GM12864 (cell line): Measurements from ENCODE around the gene TTF2.
"Not testable (repeated sequence)": the region's sequence is repeated elsewhere in the genome, so short reads cannot be mapped to it uniquely, and the experiment has no call there.

Experiments used
- DNase-seq: peaks from one replicate; pipeline ENCODE4 v3.0.0-alpha.2; 2011; ENCODE audit warnings: low read depth
- H3K4me3 ChIP-seq: 2 replicates; pipeline ENCODE4 v1.5.1; 2011; ENCODE audit warnings: mild to moderate bottlenecking, low read depth, low read length, control low read depth
- TF ChIP-seq, protein P1 (sequence below): IDR thresholded peaks from 2 replicates; pipeline ENCODE4 v1.5.1; 2011; ENCODE audit warnings: low read depth, mild to moderate bottlenecking, moderate library complexity, low read length, control low read depth, inconsistent platforms; ENCODE audit errors: missing control alignments

The TTF2 gene

GRCh38 chr1:117117697-117118096 is 57.6 kb downstream of the TTF2 start:
- TF ChIP-seq, protein P1, sequence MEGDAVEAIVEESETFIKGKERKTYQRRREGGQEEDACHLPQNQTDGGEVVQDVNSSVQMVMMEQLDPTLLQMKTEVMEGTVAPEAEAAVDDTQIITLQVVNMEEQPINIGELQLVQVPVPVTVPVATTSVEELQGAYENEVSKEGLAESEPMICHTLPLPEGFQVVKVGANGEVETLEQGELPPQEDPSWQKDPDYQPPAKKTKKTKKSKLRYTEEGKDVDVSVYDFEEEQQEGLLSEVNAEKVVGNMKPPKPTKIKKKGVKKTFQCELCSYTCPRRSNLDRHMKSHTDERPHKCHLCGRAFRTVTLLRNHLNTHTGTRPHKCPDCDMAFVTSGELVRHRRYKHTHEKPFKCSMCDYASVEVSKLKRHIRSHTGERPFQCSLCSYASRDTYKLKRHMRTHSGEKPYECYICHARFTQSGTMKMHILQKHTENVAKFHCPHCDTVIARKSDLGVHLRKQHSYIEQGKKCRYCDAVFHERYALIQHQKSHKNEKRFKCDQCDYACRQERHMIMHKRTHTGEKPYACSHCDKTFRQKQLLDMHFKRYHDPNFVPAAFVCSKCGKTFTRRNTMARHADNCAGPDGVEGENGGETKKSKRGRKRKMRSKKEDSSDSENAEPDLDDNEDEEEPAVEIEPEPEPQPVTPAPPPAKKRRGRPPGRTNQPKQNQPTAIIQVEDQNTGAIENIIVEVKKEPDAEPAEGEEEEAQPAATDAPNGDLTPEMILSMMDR, result no peak
- H3K4me3 ChIP-seq, result no peak overlapping the region
- no peak for DNase-seq

DNA sequence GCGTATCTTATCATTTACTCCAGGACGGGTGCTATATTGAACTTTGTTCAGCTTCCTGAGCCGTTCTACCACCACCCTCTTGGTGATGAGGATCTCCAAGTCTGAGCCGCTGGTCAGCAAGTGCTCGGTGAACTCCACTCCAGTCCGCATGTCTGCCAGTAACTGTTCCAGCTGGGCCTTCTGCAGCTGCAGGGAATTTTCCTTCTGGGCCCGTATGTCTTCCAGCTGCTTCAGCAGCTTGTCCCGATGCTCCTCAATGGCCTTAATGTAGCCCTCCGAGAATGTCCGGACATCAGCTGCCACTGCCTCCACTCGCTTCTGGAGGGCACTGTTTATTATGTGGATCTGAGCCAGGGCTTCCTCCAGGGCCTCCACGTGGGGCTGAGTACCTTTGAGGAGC is 58.0 kb downstream of the TTF2 start:
- H3K4me3 ChIP-seq, result no peak overlapping the region
- TF ChIP-seq, protein P1, result no peak
- no peak for DNase-seq

DNA sequence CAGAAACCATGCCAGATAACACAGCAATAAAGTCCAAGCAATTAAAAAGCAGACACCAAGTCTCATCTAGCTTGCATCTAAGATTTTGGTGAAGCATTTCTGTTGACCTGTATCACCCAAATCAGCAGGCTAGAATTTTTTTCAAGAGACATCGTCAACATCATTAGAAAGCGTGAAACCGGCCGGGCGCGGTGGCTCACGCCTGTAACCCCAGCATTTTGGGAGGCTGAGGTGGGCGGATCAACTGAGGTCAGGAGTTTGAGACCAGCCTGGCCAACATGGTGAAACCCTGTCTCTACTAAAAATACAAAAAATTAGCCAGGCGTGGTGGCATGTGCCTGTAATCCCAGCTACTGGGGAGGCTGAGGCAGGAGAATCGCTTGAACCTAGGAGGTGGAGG is 59.0 kb downstream of the TTF2 start:
- DNase-seq, H3K4me3 ChIP-seq: not testable (repeated sequence)

DNA sequence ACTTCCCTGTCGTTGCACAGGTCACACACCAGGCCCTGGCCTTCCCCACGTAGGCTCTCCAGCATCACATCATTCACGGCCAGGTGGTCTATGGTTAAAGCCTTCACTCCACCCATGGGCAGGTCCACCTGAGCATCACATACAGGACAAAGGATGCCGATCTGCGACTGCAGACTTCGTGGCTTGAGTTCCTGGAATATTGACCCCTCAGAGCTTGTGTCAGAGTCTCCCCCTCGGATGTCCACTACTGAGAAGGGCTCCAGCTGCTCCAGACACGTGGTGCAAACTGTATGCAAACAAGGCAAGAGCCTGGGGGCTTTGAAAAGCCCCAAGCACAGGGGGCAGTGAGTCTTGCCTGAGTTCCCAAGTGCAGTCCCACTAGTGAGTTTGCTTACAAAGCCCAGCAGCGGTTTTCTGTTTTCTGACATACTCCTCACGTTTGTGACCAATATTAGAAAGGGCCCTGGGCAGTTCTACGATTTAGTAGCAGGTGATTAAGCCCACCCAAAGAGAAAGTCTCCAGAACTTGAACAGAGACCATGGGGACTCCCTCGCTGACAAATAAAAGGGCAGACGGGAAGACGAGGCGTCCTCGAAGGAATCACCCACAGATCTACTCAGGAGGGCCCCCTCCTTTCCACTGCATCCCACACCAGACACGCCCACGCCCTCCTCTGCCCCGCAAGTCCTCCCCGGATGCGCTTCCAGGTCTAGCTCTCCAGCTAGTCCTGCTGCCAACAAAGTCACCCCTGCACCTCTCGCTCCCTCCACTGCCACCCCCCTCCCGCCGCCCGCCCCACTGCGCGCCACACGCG is 60.9 kb downstream of the TTF2 start:
- H3K4me3 ChIP-seq, result peak overlapping the region; percentile 62
- DNase-seq, result no peak
- TF ChIP-seq, protein P1, result no peak

GRCh38 chr1:117121589-117122329 is 61.6 kb downstream of the TTF2 start, which contains the start of gene TRIM45:
TRIM45 (minus strand) TSS chr1:117121749; CDS start chr1:117121201, 548 bp downstream.
- TF ChIP-seq, protein P1, result peak; percentile 65
- peak; percentile 56 for DNase-seq
- peak within 1 kb of the TSS; percentile 62 for H3K4me3 ChIP-seq

DNA sequence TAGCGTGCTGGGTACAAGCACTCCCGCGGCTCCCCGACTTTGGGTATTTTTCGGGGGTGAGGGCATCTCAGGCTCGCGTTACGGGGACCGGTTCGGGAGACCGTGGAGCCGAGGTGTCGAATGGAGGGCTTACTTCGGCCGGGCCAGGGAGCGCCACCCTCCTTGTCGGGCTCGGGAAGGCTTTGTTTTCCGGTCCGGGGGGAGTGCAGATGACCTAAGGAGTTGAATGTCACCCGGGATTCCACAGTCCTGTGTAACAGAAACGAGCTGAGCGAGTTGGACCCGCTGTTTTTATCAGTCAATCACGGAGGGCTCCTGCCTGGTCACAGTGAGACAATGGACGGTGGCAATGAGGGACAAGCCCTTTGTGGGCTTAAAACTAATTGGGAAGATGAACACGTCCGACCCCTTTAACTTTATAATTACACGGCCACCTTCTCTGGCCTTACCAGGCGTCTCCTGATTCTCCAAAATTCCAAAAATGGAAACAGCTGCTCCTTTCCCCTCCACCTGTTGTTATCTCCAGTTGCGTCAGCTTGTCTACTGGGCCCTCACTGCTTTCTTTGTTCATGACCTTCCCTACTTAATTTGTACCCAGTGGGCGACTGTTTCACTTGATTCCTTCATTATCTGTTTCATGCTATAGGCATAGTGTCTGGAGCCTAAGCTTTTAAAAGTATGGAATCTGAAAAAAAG is 62.4 kb downstream of the TTF2 start:
- TF ChIP-seq, protein P1, result no peak
- peak overlapping the region; percentile 62 for H3K4me3 ChIP-seq
- DNase-seq, result no peak

DNA sequence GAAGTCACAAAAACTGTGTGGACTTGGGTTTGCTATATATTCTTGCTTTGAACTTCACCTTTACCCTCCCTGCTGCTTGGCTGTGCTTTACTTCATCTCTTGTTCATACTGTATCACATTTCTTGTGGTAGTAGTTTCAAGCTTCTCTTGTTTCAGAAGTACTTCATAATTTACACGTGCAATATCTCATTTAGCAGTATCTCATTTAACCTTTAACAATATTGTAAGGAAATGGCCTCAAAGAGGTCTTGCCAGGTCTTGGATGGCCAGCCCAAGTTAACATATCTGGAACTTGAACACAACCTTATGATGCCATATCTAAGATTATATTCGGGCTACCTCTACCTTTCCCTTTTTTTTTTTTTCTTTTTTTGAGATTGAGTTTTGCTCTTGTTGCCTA is 63.1 kb downstream of the TTF2 start:
- TF ChIP-seq, protein P1, result no peak
- DNase-seq, result no peak
- no peak overlapping the region for H3K4me3 ChIP-seq
